HG02938 (cell line): ENCODE results near the gene MRPL40.
"Not testable (repeated sequence)": the region's sequence is repeated elsewhere in the genome, so short reads cannot be mapped to it uniquely, and the experiment has no call there.

Experiments used
- ATAC-seq: cut with Tn5 transposase; IDR thresholded peaks from one replicate; pipeline ENCODE4 v1.9.1; 2021; ENCODE audit warnings: mild to moderate bottlenecking, moderate library complexity; ENCODE audit not compliant: unreplicated experiment

Gene MRPL40

GRCh38 chr22:19438298-19438697 lies 6.0 kb downstream of the MRPL40 start:
- no peak for ATAC-seq

DNA sequence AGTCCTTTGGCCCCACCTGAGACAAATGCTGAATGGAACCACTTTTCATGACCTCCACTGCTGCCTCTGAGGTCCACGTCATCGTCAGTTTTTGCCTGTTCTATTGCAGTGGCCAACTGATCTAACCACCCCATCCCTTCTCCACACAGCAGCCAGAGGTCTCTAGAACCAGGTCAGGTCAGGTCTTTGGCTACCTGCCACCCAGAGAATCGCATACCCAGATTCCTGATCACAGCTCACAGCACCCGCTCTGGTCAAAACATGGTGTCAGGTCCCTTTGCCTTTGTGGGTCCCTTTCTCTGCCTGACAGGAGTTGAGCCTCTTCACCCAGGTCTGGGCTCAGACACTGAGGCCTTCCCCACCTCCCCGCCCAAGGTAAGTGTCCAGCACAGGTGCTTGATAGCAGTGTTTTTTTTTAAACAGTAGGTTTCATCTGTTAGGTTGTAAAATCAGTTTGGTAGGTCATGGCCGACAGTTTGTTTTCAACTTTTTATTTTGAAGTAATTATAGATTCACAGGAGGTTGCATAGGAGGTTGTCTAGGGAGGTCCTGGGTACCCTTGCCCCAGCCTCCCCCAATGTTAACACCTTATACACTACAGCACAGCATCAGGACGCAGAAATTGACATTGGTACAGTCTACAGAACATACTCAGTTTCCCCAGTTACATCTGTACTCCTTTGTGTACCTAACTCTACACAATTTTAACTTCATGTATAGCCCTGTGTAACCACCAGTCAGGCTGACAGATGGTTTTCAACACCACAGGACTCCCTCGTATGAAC lies 8.3 kb downstream of the MRPL40 start:
- no peak for ATAC-seq

DNA sequence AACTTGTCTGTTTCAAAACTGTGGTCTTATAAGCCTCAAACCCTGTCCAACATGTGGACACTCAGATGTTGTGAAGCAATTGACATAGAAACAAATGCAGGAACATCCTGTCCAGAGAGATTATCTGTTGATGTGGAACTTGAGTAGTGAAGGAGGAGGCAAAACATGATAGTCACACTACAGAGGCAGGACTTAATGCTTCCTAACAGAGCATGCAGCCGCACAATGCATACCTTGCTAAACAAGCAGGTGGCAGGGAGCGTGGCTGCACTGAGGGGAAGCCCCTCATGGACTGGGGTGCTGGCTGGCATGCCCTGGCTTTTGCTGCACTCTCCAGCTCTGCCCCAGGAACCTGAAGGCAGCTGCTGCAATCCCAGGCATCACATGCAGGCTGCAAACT lies 9.8 kb downstream of the MRPL40 start:
- no peak for ATAC-seq

- no peak for ATAC-seq
Observed at GRCh38 chr22:19443544-19444211, 11.3 kb downstream of the MRPL40 start.

- not testable (repeated sequence) for ATAC-seq
Observed at GRCh38 chr22:19445279-19445982, 13.1 kb downstream of the MRPL40 start.

DNA sequence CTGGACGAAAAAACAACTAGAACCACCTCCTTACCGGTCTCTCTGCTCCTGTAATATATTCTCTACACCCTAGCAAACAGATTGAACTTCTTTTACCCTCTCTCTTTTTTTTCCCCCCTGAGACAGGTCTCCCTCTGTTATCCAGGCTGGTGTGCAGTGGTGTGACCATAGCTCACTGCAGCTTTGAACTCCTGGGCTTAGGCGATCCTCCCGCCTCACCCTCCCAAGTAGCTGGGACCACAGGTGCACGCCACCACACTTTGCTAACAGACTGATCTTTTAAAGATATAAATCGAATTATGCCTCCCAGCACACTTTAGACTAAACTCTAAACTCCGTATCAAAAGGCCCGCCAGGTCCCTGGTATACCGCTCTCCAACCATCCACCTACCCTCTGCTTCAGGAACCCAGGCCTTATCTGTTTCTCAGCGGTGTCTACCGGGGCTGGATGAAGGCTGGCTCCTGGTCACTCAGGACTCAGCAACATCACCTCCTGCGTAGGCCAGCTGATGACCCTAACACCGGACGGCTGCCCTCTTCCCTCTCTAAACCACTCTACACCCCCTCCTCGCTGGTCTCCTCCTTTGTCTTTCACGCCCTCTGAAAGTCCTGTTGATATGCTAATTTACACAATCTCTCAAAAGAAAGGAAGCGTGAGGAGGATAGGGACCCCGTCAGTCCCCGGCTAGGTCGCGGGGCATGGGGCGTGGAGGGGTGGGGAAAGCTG lies 14.4 kb downstream of the MRPL40 start:
- ATAC-seq: no peak

GRCh38 chr22:19447330-19448075 lies 15.2 kb downstream of the MRPL40 start, which contains the start of gene C22orf39:
TSS of gene C22orf39 (minus strand) at chr22:19447711. CDS start at chr22:19447688, 23 bp downstream.
- ATAC-seq: peak; percentile 73

- peak; percentile 44 for ATAC-seq
Observed at GRCh38 chr22:19448076-19448607, 15.8 kb downstream of the MRPL40 start.

DNA sequence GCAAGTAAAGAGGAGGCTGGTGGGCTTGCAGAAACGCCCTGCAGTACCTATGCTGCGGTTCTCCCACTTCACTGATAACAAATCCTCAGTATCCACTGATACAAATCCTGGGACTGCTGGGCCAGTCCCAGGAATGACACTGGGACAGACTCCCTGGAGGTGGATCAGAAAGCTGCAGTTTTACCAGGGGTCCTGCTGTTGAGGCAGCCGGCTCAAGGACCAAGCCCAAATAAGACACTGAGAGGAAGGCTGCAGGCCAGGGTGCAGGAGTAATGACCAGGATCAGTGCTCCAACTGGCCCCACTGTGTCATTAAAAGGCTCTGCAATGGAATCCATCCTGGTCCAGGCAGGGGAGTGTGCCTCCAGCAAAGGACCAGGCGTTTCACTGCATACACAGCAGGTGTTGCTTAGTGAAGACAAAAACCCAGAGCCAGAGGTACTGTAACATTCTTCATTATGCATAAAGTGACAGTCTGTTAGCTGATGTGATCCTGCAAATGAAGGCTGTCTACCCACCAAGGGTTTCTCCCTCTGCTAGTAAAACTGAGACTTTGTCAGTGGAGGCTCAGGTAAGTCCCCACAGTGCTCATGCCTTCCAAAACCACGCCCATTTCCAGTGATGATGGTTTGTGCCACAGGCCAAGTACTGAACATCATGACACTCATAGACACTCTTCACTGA lies 16.5 kb downstream of the MRPL40 start:
- no peak for ATAC-seq

DNA sequence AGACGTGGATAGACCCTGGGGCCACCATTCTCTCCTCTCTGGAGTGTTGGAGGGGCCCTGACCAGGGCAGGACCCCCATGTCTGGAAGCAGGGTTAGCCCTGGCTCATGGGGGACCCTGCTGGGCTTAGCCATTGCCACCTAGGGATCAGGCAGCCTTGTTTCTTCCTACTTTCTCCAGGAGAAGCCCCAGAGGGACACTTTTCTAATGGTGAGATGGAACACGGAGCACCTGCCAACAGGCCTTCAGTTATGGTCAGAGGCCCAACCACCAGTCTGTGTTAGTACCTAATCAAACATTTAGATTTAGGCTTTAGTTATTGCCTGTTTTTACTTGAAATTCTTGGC lies 17.1 kb downstream of the MRPL40 start:
- no peak for ATAC-seq

- ATAC-seq: no peak
Observed at GRCh38 chr22:19450363-19451175, 18.2 kb downstream of the MRPL40 start.

DNA sequence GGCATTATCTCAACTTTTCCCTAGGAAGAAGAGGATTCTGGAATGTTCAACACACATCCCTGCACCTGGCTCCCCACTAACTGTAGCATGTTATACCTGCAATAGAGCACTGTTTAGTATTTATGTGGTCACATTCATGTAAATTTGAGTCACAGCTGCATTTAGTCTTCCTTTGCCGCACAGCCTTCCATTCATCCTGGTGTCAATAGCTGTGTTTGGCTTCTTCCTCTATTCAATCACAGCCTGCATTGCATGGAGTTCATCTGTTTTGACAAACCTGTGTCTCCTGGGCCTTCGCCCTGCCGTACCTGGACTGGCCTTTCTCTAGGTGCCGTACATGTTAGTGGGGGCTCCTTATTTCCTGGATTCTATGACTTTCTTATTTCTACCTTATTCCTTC lies 19.2 kb downstream of the MRPL40 start:
- no peak for ATAC-seq

DNA sequence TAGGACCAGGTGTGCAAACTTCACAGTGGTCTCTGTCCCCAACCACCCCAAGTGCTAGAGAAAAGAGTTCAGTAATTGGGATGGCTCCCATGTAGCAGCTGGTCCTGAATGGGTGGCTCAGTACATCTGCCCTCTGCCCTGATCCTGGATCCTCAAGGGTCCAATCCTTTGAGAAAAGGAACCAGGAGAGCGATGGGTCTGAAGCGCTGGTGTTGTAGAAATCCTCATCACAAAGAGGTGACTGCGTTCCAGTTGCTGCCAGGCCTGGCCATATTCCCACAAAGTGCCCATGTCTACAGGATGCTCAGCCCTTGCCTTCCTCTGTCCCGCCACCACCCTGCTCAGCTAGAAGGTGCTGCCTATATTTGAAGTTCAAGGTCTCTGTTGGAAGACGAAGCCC lies 21.4 kb downstream of the MRPL40 start:
- no peak for ATAC-seq

GRCh38 chr22:19454156-19454555 lies 21.8 kb downstream of the MRPL40 start:
- ATAC-seq: no peak

- ATAC-seq: no peak
Observed at GRCh38 chr22:19455033-19455432, 22.7 kb downstream of the MRPL40 start.

GRCh38 chr22:19455585-19456370 lies 23.4 kb downstream of the MRPL40 start:
- no peak for ATAC-seq

- no peak for ATAC-seq
Observed at GRCh38 chr22:19456541-19456940, 24.2 kb downstream of the MRPL40 start.

GRCh38 chr22:19457828-19458428 lies 25.6 kb downstream of the MRPL40 start:
- no peak for ATAC-seq
